Body of pancreas (tissue), 4 donors: ENCODE data around the gene TRAPPC12.

ENCODE experiments used
- POLR2A ChIP-seq, 3 donors: fragments of 450-650 bp; IDR thresholded peaks; one replicate each; pipeline ENCODE4 v1.6.1; 2016; ENCODE audit warnings: antibody characterized with exemption in 3 of 3, mild to moderate bottlenecking in 2 of 3
- TF ChIP-seq, protein P1 (sequence below), 7 experiments: fragments of 450-650 bp in 4 of 7; fragments of 200-600 bp in 3 of 7; sonication (generic) in 3 of 7; IDR thresholded peaks; one replicate each; pipeline ENCODE4 v1.5.1; 2016 to 2019; ENCODE audit warnings: antibody characterized with exemption in 7 of 7

DNA sequence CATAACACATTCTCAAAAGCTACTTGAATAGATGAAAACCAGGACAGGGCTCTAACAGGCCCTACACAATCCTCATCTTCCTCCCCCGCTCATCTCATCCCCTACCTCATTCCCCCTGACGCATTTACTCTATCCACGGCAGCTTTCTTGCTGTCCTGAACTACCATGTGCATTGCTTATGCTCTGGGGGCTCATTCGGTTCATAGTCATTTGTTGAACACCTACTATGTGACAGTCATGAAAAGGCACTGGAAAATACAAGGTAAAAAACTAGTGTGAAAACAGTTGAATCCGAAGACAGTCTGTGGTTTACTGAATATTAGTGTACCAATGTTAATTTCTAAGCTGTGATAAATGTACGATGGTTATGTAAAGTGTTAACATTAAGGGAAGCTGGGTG is 2.7 kb upstream of the TRAPPC12 start:
- TF ChIP-seq, protein P1, sequence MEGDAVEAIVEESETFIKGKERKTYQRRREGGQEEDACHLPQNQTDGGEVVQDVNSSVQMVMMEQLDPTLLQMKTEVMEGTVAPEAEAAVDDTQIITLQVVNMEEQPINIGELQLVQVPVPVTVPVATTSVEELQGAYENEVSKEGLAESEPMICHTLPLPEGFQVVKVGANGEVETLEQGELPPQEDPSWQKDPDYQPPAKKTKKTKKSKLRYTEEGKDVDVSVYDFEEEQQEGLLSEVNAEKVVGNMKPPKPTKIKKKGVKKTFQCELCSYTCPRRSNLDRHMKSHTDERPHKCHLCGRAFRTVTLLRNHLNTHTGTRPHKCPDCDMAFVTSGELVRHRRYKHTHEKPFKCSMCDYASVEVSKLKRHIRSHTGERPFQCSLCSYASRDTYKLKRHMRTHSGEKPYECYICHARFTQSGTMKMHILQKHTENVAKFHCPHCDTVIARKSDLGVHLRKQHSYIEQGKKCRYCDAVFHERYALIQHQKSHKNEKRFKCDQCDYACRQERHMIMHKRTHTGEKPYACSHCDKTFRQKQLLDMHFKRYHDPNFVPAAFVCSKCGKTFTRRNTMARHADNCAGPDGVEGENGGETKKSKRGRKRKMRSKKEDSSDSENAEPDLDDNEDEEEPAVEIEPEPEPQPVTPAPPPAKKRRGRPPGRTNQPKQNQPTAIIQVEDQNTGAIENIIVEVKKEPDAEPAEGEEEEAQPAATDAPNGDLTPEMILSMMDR (IDR thresholded peaks at IDR 0.05): no peak
- no peak for TF ChIP-seq POLR2A (IDR thresholded peaks at IDR 0.05)
